ENCODE results near the gene LGALSL.

LGALSL gene

GRCh38 chr2:64502860-64503259, 48.9 kb downstream of the LGALSL start:
- no peak for DNase-seq

DNA sequence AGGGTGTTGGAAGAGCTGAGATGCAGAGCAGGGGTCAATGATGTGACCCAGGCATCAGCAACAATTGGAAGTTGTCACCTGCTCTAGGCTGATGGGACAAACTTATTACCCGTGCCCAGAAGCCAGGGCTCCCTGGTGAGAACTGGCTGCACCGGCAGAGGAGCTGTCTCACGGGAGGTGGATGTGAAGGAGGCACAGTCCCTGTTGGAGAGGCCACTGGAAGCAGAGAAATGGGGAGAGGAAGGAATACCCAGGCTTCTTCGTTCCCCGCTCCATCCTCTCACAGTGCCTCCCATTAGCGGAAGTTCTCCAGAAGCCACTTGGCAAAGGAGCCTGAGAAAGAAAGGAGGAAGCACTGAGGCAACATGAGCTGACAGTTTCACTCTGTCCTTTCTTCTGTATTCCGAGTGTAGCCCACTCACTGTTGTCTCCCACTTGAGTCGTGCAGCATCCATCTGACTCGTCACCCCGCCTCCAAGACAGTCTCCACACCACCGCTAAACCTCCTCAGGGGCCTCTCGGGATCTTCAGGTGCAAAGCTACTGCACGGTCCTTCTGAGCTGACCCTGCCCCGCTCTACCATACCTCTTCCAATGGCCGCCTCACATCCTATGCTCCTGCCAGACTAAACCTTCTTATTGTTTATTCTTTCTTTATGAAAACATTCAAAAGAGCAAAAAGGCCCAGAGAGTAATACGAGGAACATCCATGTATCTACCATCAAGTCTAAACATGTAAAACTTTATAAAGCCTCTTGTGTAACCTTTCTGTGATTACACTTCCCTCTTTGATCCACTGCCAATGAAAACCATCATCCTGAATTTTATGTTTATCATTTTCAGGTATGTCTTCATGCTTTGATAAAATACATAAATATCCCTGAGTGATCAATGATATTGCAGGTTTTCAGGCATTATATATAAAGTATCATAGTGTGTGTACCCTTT, 51.1 kb downstream of the LGALSL start:
- no peak for DNase-seq

DNA sequence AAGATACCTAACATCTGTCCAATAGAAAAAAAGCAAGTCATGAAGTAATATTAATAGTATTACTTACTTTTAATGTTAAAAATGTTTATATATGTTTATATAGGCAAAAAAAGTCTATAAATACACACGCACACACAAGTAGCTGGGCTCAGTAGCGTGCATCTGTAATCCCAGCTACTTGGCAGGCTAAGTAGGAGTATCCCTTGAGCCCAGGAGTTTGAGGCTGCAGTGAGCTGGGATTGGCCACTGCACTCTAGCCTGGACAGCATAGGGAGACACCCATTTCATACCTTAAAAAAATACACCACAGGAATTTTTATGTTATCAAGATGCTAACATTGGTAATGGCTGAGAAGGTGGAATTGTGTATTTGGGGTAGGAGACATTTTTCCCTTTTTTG, 52.7 kb downstream of the LGALSL start:
- DNase-seq: no peak

Data from 8988T (cell line).